T-helper 9 cell (primary cell): ENCODE results near the gene LRTM2.

ENCODE experiments used
- DNase-seq: peaks from one replicate; pipeline ENCODE4 v3.0.0-alpha.2; 2020

The LRTM2 gene

GRCh38 chr12:1869145-1869544, 48.8 kb downstream of the LRTM2 start:
- no peak for DNase-seq

DNA sequence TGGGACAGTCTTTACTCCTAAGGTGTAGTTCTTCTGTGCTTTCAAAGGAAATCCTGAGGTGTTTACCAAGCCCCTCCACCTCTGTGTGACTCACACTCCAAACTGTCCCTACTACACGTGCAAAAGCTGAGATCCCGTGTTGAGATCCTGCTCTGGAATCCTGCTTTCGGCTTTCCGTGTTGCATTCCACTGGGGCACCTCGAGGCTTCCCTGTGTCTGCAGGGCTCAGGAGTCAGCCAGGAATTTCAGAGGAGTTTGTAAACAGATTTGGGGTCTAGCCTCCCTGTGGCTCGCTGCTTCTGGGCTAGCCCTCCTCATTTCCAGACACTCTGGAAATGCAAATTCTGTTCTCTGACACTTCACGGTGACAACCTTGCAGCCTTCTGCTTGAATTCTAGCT, 49.7 kb downstream of the LRTM2 start:
- no peak for DNase-seq

DNA sequence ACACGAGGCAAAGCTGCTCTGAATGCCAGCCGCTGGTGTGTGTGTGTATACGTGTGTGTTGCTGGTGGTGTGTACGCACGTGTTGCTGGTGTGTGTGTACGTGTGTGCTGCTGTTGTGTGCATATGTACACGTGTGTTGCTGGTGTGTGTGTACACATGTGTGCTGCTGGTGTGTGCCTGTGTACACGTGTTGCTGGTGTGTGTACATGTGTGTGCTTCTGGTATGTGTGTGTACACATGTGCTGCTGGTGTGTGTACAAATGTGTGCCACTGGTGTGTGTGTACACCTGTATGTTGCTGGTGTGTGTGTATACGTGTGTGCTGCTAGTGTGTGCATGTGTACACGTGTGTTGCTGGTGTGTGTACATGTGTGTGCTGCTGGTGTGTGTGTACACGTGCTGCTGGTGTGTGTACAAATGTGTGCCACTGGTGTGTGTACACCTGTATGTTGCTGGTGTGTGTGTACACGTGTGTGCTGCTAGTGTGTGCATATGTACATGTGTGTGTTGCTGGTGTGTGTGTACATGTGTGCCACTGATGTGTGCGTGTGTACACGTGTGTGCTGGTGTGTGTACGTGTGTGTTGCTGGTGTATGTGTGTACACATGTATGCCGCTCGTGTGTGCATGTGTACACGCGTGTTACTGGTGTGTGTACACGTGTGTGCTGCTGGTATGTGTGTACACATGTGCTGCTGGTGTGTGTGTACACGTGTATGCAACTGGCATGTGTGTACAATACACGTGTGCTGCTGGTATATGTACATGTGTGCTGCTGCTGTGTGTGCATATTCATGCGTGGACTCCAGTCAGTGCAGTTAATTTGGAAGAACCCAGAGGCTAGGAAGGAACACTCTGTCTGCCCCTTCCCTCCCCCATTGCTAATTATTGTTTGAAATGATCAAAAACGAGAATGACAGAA, 50.9 kb downstream of the LRTM2 start:
- no peak for DNase-seq

DNA sequence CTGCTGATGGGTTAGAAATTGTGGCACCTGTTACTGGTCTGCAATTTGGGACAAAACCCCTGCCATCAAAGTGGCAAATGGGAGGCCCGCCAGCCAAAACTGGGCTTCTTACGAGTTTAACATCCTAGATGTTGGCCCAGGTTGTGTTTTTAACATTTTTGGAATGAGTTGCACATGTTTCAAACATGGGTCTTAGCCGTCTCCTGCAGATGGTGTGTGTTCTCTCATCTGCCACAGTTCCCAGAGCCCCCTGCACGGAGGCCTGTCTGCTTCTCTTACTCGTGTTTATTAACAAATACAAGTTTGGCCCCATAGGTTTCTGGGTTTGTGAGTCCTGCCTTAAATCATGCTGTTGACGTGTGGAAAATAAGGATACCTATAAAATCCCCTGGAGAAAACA, 51.6 kb downstream of the LRTM2 start:
- no peak for DNase-seq

- DNase-seq: no peak
Observed at GRCh38 chr12:1872448-1872847, 52.1 kb downstream of the LRTM2 start.

DNA sequence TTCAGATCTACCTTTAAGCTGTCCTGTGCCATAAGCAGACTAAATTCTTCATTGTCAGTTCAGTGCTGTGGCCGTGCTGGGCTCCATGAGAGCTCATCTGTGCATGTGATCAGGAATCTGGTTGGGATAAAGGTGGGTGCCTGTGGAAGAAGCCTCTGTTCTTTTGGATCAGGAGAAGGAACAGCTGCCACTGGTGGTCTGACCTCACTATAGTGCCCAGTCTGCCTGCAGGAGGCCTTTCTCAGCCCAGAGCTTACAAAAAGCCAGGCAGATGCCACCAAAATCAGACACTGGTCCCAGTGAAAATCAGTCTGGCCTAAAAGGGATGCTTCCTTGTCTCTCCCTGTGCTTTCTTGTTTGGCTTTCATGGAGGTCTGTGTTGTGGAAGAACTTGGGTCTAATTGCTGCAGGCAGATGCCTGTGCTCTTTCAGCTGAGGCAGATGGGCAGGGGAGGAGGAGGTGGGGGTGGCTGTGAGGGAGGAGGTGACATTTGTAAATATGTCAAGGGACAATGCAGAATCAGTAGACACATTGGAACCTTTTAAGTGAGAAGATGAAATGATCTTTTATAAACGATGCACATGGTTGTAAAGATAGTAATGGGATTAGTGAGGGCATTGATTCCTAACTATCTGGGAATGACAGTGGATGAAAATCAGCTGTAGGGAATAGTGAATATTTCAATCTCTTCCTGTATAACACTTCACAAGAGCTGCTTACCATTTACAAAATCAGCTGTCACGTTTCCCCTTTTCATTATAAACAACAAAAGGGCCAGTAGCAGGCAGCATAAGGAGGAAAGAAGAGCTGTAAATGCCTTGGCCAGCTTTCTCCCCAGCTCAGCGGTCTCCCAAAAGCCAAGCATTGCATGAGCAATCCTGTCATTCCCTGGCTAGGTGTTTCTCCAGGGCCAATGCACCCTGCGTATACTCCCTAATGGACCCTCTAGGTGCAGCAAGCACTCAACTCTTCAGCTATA, 53.5 kb downstream of the LRTM2 start:
- no peak for DNase-seq

GRCh38 chr12:1875608-1876007, 55.2 kb downstream of the LRTM2 start:
- no peak for DNase-seq

DNA sequence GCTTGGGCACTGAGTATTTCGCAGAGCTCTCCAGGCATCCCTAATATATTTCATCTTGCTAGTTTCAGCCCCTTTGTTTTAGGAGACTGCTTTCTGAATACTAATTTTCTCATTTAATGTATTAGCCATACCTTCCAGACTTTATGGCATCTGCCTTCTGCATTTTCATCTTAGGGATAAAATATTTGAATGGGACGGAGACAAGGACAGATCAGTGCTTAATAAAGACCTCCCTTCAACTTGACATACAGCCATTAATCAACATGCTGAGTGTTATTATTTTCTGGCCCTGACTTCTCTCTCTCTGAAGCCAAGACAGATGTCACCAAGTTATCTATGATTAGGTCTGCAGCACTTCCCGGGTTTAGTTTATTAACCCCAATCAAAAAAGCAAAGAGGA, 55.7 kb downstream of the LRTM2 start:
- no peak for DNase-seq

- DNase-seq: no peak
Observed at GRCh38 chr12:1877169-1877878, 57.0 kb downstream of the LRTM2 start.

DNA sequence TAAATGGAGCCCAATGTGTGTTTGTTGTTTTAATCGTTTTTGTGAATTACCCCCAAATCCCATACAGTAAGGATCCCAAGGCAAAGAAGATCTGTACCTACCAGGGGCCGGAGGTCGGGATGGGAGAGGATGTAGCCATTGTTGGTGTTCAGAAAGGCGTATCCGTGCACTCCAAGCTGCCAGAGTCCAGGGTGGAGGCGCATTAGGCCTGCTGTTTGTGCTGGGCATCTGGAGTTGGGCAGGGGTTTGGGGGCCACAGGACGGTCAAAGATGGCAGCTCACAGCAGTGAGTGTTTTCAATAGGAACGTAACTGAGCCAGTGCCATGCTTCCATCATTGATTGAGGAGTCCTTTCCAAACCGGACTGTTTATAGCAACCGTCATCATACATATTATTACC, 57.8 kb downstream of the LRTM2 start:
- DNase-seq: no peak

DNA sequence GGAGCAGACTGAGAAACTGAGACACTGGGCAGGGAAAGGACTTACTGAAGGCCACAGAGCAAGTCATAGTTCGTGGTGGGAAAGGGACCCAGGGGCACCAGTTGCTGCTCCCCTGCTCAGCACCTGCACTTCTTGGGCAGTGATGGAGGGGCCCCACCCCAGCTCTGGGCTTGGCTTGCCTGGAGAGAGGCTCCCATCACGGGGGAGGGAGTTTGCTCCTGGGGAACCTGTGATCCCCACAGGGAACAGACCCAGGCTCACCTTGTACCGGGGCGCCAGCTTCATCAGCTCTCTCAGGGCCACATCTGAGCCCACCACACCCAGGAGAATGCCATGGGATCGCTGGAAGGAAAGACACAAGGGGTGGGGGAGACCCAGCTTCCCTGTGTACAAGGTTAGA, 58.3 kb downstream of the LRTM2 start:
- no peak for DNase-seq

DNA sequence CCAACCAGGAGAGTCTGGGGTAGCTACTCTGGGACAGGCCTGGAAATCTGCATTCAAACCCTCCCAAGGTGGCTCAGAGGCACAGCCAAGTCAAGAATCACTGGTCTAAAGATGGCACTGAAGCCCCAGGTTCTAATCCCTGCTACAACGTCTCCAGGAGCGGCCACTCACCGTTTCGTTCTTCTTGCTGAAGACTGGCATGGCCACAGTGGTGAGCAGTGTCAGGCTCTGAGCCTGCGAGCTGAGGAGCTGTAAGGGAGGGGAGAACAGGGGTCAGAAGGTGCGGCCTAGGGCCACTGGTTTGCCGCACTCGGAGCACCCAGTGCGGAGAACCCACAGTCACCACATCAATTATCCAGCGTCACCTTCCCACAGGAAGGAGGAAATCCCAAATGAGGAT, 59.3 kb downstream of the LRTM2 start:
- no peak for DNase-seq

GRCh38 chr12:1880153-1880845, 59.9 kb downstream of the LRTM2 start:
- DNase-seq: no peak

- DNase-seq: no peak
Observed at GRCh38 chr12:1880876-1881275, 60.5 kb downstream of the LRTM2 start.

DNA sequence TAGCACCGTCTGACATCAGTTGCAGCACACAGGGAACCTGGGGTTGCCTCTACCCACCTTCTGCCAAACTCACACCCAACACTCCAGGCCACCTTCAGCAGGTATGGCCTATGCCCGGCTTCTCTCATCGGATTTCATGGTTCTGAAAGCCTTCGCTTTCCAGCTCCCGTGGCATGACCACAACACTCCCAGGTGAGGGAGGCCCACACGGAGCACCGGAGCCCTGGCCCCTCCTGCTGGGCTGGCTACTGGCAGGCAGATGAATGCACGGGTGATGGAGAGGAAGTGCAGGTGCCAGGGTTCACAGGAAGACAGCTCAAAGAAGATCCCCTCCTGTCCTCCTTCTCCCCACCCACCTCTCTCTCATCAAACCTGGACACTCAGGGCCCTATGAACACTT, 60.9 kb downstream of the LRTM2 start:
- DNase-seq: no peak

DNA sequence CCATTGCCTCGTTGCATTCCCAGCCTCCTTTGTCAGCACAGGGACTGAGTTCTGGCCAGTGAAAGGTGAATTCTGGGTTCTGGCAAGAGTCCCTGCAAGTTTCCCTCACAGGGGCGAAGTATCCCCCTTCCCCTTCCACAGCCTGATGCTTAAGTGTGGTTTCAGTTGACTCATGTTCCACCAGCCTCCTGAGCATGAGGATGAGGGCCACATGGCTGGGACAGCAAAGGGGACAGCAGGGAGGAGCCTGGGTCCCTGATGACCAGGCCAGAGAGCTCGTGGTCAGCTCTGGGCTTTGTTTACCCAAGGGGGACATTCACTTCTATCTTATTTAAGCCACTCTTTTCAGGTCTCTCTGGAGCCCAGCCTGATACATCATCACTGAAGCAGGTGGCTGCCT, 61.6 kb downstream of the LRTM2 start:
- DNase-seq: no peak

GRCh38 chr12:1882405-1882804, 62.0 kb downstream of the LRTM2 start:
- no peak for DNase-seq

DNA sequence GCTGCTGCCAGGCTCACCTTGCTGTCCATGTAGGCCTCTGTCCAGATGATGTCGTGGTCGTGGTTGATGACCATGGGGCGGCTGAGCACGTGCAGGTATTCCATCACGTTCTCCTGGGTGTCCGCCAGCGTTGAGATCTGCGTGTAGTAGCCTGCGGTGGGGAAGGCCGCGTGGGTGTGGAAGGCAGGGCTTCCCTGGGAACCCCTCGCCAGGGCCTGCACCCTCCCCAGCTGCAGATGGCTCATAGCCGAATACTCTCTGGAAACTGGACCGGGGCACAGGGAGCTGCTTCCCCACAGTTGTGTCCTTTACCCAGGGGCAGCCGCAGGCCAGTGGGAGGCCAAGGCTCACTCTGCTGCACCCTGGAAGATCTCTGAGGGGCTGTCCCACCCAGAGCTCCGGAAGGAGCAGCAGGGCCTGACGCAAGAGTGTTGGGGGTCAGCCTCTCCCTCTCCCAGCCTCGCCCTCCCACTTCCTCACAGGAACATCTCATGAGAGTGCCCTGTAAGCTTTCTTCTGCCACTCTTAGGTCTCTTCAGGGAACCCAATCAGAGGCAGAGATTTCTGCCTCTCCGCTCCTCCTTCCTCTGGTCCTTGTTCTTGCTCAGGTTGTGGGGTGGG, 62.6 kb downstream of the LRTM2 start:
- DNase-seq: no peak

- no peak for DNase-seq
Observed at GRCh38 chr12:1883513-1883912, 63.1 kb downstream of the LRTM2 start.

- no peak for DNase-seq
Observed at GRCh38 chr12:1884651-1885050, 64.3 kb downstream of the LRTM2 start.

DNA sequence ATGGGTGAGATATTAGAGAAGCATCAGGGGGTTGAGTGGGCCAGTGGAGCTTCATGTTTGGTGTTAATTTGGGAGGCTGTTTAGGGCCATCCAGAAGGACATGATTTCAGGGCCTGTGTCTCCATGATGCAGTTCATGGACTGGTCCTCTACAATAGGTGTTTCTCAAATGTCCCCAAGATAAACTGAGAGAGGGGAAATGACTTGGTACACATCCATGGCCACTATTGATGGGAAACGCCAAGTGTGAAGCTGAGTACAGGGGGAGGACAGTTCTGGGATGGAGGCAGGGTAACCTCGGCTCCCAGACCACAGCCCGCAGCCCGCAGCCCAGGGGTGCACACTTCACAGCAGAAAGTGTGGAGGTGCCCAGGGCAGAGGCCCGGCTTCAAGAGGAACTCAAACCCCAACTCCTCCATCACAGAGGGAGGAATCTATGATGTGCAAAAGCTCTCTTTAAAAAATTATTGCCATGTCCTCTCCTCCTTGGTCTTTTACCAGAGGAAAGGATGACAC, 64.8 kb downstream of the LRTM2 start:
- no peak for DNase-seq
